ENCODE measurements around the gene DPCD.

DPCD gene

DNA sequence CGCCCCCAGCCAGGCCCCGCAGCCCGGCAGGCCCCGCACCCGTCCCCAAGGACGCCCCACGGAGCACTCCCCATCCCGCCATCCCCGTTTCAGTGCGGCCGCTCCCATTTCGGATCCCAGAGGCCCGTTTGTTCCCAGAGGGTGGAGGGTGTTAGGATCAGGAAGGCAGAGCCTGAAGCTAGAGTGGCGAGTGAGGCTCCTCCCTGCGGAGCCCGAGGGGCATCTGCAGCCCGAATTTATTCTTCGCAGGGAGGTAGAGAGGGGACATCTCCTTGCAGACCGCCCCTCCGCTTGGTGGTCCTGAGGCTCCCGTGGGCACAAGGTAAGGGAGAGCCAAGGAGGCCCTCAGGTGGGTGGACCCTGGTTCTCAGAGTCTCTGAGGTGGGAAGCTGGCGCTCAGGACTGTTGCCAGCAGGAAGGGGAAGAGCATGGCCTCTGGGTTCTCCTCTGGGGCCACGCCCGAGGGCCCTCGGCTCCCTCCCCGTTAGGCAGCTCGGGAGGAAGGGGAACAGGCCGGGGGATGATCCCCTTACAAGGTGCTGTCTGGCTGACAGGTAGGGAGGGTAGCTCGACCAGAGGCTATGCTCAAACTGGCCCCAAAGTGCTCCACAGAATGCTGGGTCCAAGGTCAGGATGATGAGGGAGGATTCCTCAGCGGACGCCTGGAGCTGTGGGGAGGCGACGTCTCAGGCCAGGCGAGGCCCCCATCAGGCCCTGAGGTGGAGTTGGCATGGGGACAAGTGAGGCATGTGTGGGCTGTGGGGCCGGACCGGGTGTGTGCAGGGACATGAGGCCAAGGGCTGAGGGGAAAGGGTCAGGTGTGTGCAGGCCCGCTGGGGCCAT is 17.5 kb upstream of the DPCD start:
- peak overlapping the region; percentile 60 for H3K4me3 ChIP-seq (ENCODE audit: low read depth, low read length)
- peak; percentile 15 for DNase-seq (ENCODE audit: low read depth, low spot score)
- in situ Hi-C loops (cut with HindIII; ENCODE audit: low sequenced_read_pairs) = no loop called here

GRCh38 chr10:101571271-101571925 is 16.7 kb upstream of the DPCD start:
- in situ Hi-C loops (cut with HindIII; ENCODE audit: low sequenced_read_pairs) = no loop called here
- no peak for DNase-seq (ENCODE audit: low read depth, low spot score)
- H3K4me3 ChIP-seq (ENCODE audit: low read depth, low read length) = no peak overlapping the region
- TF ChIP-seq, protein P1, sequence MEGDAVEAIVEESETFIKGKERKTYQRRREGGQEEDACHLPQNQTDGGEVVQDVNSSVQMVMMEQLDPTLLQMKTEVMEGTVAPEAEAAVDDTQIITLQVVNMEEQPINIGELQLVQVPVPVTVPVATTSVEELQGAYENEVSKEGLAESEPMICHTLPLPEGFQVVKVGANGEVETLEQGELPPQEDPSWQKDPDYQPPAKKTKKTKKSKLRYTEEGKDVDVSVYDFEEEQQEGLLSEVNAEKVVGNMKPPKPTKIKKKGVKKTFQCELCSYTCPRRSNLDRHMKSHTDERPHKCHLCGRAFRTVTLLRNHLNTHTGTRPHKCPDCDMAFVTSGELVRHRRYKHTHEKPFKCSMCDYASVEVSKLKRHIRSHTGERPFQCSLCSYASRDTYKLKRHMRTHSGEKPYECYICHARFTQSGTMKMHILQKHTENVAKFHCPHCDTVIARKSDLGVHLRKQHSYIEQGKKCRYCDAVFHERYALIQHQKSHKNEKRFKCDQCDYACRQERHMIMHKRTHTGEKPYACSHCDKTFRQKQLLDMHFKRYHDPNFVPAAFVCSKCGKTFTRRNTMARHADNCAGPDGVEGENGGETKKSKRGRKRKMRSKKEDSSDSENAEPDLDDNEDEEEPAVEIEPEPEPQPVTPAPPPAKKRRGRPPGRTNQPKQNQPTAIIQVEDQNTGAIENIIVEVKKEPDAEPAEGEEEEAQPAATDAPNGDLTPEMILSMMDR (IDR thresholded peaks at IDR 0.05; ENCODE audit: low read depth, low read length) = no peak

More for the DNA sequence above, 17.5 kb upstream of the DPCD start:
- TF ChIP-seq, protein P1 (IDR thresholded peaks at IDR 0.05; ENCODE audit: low read depth, low read length) = no peak

GRCh38 chr10:101572126-101572525 is 16.0 kb upstream of the DPCD start:
- TF ChIP-seq, protein P1 (IDR thresholded peaks at IDR 0.05; ENCODE audit: low read depth, low read length) = no peak
- in situ Hi-C loops (cut with HindIII; ENCODE audit: low sequenced_read_pairs) = no loop called here
- DNase-seq (ENCODE audit: low read depth, low spot score) = no peak
- H3K4me3 ChIP-seq (ENCODE audit: low read depth, low read length) = no peak overlapping the region

DNA sequence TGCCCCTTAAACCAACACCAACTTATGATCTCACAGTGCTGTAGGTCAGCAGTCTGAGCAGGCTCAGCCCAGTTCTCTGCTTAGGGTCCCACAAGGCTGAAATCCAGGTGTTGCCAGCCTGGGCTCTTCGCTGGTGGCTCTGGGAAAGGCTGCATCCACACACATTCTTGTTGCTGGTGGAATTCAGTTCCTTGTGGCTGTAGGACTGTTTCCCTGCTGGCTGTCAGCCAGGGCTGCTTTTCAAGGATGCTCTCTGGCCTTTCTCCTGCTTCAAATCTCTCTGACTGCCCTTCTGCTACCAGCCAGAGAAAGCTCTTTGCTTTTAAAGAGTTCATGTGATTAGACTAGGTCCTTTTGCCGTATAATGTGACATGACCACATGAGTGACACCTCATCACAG is 15.3 kb upstream of the DPCD start:
- TF ChIP-seq, protein P1 (IDR thresholded peaks at IDR 0.05; ENCODE audit: low read depth, low read length) = no peak
- DNase-seq (ENCODE audit: low read depth, low spot score) = no peak
- in situ Hi-C loops (cut with HindIII; ENCODE audit: low sequenced_read_pairs) = no loop called here
- H3K4me3 ChIP-seq (ENCODE audit: low read depth, low read length) = no peak overlapping the region

- TF ChIP-seq, protein P1 (IDR thresholded peaks at IDR 0.05; ENCODE audit: low read depth, low read length) = no peak
Observed at GRCh38 chr10:101573885-101574753, 14.0 kb upstream of the DPCD start.

DNA sequence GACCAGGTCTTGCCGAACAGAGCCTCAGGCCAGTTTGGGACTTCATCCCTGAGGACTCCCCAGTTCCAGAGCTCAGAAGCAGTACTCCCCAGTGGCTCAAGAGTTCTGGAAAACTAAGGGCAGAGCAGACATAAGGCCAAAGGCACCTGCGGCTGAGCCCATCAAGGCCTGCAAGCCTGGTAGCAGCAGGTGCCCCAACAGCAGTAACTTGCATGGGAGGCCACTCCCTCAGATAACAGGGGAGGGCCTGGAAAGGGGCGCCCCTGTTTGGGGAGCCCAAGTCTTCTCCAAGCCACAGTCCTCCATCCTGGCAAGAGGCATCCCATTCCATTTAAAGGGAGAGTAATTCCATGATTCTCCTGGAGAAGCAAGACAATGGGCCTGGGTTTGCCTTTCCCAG is 13.0 kb upstream of the DPCD start:
- DNase-seq (ENCODE audit: low read depth, low spot score) = no peak
- TF ChIP-seq, protein P1 (IDR thresholded peaks at IDR 0.05; ENCODE audit: low read depth, low read length) = no peak
- in situ Hi-C loops (cut with HindIII; ENCODE audit: low sequenced_read_pairs) = no loop called here
- no peak overlapping the region for H3K4me3 ChIP-seq (ENCODE audit: low read depth, low read length)

More at GRCh38 chr10:101573885-101574753, 14.0 kb upstream of the DPCD start:
- in situ Hi-C loops (cut with HindIII; ENCODE audit: low sequenced_read_pairs) = no loop called here
- DNase-seq (ENCODE audit: low read depth, low spot score) = no peak
- no peak overlapping the region for H3K4me3 ChIP-seq (ENCODE audit: low read depth, low read length)

Data from astrocyte of the spinal cord (primary cell).